ENCODE results near the gene TAF7L.

The TAF7L gene

DNA sequence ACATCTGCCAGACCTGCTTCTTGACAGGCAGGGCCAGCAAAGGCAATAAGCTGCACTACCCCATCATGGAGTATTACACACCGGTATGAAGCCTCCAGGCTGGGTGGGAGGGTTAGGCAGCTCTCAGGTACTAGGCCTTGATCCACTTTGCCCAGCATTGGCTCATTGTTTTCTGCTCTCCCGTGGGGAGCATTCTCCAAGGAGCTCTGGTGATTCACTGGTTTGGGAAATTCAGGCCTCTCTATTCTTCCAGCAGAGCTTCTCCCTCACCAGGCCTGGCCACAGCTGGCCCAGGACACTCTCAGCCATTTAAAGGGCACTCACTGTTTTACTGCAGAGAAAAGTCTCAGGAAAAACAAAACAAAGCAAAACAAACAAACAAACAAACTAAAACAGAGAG, 38.5 kb downstream of the TAF7L start:
- no peak for DNase-seq (ENCODE audit: low spot score)
- TF ChIP-seq, protein P1, sequence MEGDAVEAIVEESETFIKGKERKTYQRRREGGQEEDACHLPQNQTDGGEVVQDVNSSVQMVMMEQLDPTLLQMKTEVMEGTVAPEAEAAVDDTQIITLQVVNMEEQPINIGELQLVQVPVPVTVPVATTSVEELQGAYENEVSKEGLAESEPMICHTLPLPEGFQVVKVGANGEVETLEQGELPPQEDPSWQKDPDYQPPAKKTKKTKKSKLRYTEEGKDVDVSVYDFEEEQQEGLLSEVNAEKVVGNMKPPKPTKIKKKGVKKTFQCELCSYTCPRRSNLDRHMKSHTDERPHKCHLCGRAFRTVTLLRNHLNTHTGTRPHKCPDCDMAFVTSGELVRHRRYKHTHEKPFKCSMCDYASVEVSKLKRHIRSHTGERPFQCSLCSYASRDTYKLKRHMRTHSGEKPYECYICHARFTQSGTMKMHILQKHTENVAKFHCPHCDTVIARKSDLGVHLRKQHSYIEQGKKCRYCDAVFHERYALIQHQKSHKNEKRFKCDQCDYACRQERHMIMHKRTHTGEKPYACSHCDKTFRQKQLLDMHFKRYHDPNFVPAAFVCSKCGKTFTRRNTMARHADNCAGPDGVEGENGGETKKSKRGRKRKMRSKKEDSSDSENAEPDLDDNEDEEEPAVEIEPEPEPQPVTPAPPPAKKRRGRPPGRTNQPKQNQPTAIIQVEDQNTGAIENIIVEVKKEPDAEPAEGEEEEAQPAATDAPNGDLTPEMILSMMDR (IDR thresholded peaks at IDR 0.05; ENCODE audit: extremely low read depth, missing control alignments): no peak

DNA sequence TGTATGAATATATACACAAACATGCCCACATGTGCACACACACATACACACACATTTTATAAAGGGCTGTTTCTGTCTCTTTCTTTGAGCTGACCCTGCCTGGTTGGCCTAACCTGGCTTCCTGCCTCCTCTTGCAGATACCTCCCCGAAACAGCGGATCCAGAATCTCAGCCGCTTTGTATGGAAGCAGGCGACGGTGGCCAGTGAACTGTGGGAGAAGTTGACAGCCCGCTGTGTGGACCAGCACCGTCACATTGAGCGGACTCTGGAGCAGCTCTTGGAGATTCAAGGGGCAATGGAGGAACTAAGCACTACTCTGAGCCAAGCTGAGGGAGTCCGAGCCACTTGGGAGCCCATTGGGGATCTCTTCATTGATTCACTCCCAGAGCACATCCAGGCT, 49.6 kb downstream of the TAF7L start:
- TF ChIP-seq, protein P1 (IDR thresholded peaks at IDR 0.05; ENCODE audit: extremely low read depth, missing control alignments): no peak
- DNase-seq (ENCODE audit: low spot score): no peak

GRCh38 chrX:101237041-101237440, 54.1 kb downstream of the TAF7L start:
- TF ChIP-seq, protein P1 (IDR thresholded peaks at IDR 0.05; ENCODE audit: extremely low read depth, missing control alignments): no peak
- DNase-seq (ENCODE audit: low spot score): no peak

- DNase-seq (ENCODE audit: low spot score): no peak
- TF ChIP-seq, protein P1 (IDR thresholded peaks at IDR 0.05; ENCODE audit: extremely low read depth, missing control alignments): no peak
Measured at GRCh38 chrX:101232316-101232715, 58.8 kb downstream of the TAF7L start.

DNA sequence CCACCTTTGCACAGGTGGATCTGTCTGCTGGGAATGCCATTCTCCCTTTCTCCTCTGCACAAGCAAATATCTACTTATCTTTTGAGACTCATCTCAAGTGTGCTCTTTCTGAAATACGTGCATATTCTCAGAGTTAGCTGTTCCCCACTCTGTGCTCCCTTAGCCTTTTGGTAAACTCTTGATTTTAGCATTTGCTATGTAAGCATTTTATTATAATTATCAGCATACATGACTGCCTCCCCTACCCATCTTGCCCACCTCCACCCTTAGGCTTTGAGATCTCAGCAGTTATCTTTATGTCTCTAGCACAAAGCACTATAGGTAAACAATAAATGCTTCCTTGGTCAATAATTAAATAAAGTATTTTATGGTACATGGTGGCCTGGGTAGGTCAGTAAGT, 60.1 kb downstream of the TAF7L start:
- TF ChIP-seq, protein P1 (IDR thresholded peaks at IDR 0.05; ENCODE audit: extremely low read depth, missing control alignments): no peak
- no peak for DNase-seq (ENCODE audit: low spot score)

GRCh38 chrX:101230636-101231035, 60.5 kb downstream of the TAF7L start:
- TF ChIP-seq, protein P1 (IDR thresholded peaks at IDR 0.05; ENCODE audit: extremely low read depth, missing control alignments): no peak
- no peak for DNase-seq (ENCODE audit: low spot score)

GRCh38 chrX:101229170-101229569, 62.0 kb downstream of the TAF7L start:
- no peak for DNase-seq (ENCODE audit: low spot score)
- TF ChIP-seq, protein P1 (IDR thresholded peaks at IDR 0.05; ENCODE audit: extremely low read depth, missing control alignments): no peak
